ENCODE data around the gene BBIP1. TPM values are rescaled to one million over a fixed set of nuclear protein-coding genes. Genes with fewer than 3 reads are reported as not detected.

Gene BBIP1
- total RNA-seq, 1 donor: 32.2 TPM

DNA sequence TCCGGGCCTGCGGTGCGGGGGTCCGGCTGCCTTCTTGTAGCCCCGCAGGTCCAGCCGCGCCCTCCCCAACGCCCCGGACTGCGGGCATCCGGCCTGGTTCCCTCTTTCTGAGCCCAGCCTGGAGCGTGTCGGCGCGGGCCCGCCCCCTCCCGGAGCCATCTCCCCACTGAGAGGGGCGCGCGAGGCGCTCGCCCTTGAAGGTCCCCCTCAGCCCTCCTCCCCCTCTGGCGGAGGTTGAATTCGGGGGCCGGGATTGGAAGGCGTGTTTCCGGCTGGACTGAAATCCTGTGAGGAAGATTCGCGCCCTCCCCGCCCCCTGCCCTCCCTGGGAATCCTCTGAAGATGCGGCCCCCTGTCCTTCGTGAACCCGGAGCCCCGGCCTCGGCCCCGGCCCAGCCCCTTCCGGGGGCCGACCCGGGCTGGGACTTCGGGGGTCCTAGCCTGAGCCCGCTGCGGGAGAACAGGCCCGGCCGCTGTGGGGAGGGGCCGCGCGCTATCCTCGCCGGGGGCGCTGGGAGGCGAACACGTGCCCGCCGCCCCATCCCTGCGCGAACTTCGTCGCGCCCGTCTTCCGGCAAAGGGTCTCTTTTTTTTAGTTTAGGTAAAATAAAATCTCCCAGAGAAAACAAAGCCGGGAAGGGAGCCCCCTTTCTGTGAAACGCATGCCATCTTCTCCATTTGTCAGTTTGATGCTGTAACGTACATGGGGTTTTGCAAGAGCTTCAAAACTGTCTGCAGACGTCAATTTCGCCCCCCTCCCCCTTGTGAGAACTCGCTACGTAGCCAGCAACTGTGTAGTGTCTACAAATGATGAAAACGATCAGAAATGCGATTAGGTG, 46.6 kb downstream of the BBIP1 start:
- H2AFZ ChIP-seq (ENCODE audit: low read length): no peak overlapping the region
- no peaks in the 10 kb centered on the region for H3K36me3 ChIP-seq (ENCODE audit: insufficient read depth, low read length)
- no peaks in the 10 kb centered on the region for H4K20me1 ChIP-seq (ENCODE audit: insufficient read depth, low read length)
- peak overlapping the region; percentile 88 for H3K4me3 ChIP-seq (ENCODE audit: insufficient read depth, low read length)
- H3K9me3 ChIP-seq (ENCODE audit: low read depth, low read length): no peaks in the 10 kb centered on the region
- H3K79me2 ChIP-seq (ENCODE audit: insufficient read depth, low read length): peaks cover 50% of the 10 kb centered on the region
- H3K27me3 ChIP-seq (ENCODE audit: insufficient read depth, low read length): no peaks in the 10 kb centered on the region
- peak; percentile 78 for DNase-seq (ENCODE audit: insufficient read length, low spot score, missing footprints)
- peak overlapping the region; percentile 95 for H3K27ac ChIP-seq (ENCODE audit: low read depth, low read length)
- peak; percentile 24 for TF ChIP-seq CTCF (IDR thresholded peaks at IDR 0.05; ENCODE audit: extremely low read depth, low read depth, low read length)
- H3K4me2 ChIP-seq (ENCODE audit: insufficient read depth, low read length): peak overlapping the region; percentile 82
- peaks cover 24% of the 10 kb centered on the region for H3K4me1 ChIP-seq (ENCODE audit: insufficient read depth, low read length)

GRCh38 chr10:110871298-110872084, 47.5 kb downstream of the BBIP1 start, which contains the start of gene PDCD4:
TSS of gene PDCD4 (plus strand) at chr10:110871928. CDS start at chr10:110876028, 4,100 bp downstream.
- peaks cover 44% of the 10 kb centered on the region for H3K79me2 ChIP-seq (ENCODE audit: insufficient read depth, low read length)
- peak within 1 kb of the TSS; percentile 95 for H3K27ac ChIP-seq (ENCODE audit: low read depth, low read length)
- peak within 1 kb of the TSS; percentile 96 for H3K4me2 ChIP-seq (ENCODE audit: insufficient read depth, low read length)
- H3K4me3 ChIP-seq (ENCODE audit: insufficient read depth, low read length): peak within 1 kb of the TSS; percentile 88
- no peaks in the 10 kb centered on the region for H4K20me1 ChIP-seq (ENCODE audit: insufficient read depth, low read length)
- peak within 1 kb of the TSS; percentile 97 for H2AFZ ChIP-seq (ENCODE audit: low read length)
- no peaks in the 10 kb centered on the region for H3K9me3 ChIP-seq (ENCODE audit: low read depth, low read length)
- no peaks in the 10 kb centered on the region for H3K27me3 ChIP-seq (ENCODE audit: insufficient read depth, low read length)
- TF ChIP-seq CTCF (IDR thresholded peaks at IDR 0.05; ENCODE audit: extremely low read depth, low read depth, low read length): no peak
- no peaks in the 10 kb centered on the region for H3K36me3 ChIP-seq (ENCODE audit: insufficient read depth, low read length)
- H3K4me1 ChIP-seq (ENCODE audit: insufficient read depth, low read length): peaks cover 24% of the 10 kb centered on the region
- DNase-seq (ENCODE audit: insufficient read length, low spot score, missing footprints): peak; percentile 95

DNA sequence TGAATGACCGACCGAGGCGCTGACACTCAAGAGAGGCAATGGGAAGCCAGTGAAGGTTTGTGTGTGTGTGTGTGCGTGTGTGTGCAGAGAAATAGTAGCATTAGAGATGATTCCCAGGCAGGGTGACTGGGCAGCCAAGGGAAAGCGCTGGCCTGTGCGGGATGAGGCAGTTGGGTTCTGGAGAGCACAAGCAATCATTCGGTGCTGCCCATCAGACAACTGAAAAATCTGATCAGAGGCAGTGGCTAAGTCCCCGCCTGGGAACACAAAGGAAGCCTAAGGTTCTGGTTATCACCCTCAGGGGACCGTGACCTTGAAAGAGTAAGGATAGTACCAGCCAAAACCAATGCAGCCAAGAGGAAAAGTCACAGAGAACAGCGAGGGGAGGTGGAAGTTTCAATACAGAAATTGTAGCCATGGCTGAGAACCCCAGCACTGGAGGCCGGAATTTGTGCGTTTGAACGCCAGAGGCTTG, 48.1 kb downstream of the BBIP1 start:
- peaks cover 38% of the 10 kb centered on the region for H3K79me2 ChIP-seq (ENCODE audit: insufficient read depth, low read length)
- peaks cover 27% of the 10 kb centered on the region for H3K4me1 ChIP-seq (ENCODE audit: insufficient read depth, low read length)
- H3K36me3 ChIP-seq (ENCODE audit: insufficient read depth, low read length): no peaks in the 10 kb centered on the region
- TF ChIP-seq CTCF (IDR thresholded peaks at IDR 0.05; ENCODE audit: extremely low read depth, low read depth, low read length): no peak
- H3K4me2 ChIP-seq (ENCODE audit: insufficient read depth, low read length): peak overlapping the region; percentile 96
- no peaks in the 10 kb centered on the region for H3K9me3 ChIP-seq (ENCODE audit: low read depth, low read length)
- H3K27me3 ChIP-seq (ENCODE audit: insufficient read depth, low read length): no peaks in the 10 kb centered on the region
- no peak for DNase-seq (ENCODE audit: insufficient read length, low spot score, missing footprints)
- H3K27ac ChIP-seq (ENCODE audit: low read depth, low read length): peak overlapping the region; percentile 95
- H2AFZ ChIP-seq (ENCODE audit: low read length): peak overlapping the region; percentile 97
- no peaks in the 10 kb centered on the region for H4K20me1 ChIP-seq (ENCODE audit: insufficient read depth, low read length)
- H3K4me3 ChIP-seq (ENCODE audit: insufficient read depth, low read length): peak overlapping the region; percentile 88

Data from osteoblast (primary cell).